GM18526 (cell line): ENCODE results near the gene HERPUD2.

Experiments used
- POLR2A ChIP-seq: IDR thresholded peaks from 3 replicates; pipeline ENCODE4 v1.6.1; 2011; ENCODE audit not compliant: insufficient read length; ENCODE audit errors: extremely low read depth

The HERPUD2 gene

DNA sequence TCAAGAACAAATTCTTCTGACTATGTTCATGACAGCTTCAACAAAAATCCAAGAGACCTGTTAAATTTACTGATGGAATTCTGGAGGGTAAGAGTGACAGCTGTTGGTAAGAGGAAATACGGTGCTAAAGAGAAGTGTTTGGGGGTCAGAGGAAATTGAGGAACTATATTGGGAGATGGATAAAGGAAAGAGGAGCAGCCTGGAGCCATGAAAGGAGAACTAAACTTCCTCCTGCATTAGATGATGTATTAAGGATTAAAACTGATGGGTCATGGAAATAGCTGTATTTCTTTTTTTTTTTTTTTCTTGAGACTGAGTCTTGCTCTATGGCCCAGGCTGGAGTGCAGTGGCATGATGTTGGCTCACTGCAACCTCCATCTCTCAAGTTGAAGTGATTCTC, 95.3 kb downstream of the HERPUD2 start:
- no peak for TF ChIP-seq POLR2A

DNA sequence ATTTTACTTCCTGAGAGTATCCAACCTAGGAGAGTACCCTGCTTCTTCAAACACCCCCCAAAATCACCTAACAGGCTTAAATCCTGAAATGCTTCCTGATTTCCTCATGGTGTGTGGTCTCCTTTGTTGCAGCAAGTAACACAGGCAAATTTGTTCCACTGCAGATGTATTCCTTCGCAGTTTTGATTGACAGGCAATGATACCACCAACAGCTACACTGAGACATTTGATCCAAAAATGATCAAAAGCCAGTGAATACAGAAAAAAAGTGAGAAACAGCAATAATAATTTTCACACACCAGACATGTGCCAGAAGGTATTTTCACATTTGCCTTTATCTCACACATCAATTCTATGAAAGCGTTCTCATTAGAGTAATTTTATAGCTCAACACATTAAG, 95.9 kb downstream of the HERPUD2 start:
- TF ChIP-seq POLR2A, result no peak

DNA sequence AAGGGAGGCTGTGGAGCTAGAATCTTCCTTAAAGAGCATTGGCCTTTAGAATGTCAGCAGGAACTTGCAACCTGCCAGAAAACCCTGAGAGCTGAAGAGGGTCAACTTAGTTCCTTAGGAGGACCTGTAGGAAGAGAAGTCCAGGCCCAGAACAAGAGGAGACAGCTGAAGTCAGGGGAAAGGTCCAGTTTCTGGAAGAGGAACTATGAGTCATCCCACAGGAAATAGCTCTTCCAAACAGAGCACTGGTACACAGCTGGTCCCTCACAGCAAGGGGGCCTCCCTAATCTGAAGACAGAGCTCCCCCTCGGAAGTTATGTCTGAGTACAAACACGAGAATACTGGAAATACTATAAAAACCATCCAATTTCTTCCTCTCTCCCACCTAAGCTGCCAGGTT, 98.9 kb downstream of the HERPUD2 start:
- TF ChIP-seq POLR2A, result no peak

DNA sequence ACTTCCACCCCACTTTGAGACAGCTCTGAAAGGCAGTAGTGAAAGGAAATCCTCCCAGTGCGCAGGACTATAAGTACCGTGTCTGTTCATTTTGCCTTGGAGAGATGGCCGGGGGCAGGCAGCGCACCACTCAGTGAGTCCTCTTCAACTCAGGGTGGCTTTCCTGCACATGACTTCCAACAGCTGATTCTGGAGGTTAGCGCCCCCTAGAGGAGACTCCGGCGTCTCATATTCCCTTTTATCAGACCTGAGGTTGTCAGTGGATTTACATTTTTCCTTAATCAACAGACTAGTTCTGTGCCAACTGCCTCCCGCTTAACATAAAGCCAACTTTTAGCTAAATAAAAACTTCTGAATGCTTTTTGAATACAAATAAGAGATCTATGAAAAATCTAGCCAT, 101.0 kb downstream of the HERPUD2 start:
- no peak for TF ChIP-seq POLR2A

DNA sequence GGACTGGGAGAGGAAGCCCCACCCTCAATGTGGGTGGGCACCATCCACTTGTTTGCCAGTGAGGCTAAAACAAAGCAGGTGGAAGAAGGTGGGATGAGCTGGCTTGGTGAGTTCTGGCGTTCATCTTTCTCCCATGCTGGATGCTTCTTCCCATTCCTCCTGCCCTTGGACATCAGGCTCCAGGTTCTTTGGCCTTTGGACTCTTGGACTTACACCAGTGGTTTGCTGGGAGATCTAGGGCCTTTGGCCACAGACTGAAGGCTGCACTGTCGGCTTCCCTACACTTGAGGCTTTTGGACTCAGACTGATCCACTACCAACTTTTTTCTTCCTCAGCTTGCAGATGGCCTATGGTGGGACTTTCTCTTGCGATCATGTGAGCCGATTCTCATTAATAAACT, 106.3 kb downstream of the HERPUD2 start:
- no peak for TF ChIP-seq POLR2A

DNA sequence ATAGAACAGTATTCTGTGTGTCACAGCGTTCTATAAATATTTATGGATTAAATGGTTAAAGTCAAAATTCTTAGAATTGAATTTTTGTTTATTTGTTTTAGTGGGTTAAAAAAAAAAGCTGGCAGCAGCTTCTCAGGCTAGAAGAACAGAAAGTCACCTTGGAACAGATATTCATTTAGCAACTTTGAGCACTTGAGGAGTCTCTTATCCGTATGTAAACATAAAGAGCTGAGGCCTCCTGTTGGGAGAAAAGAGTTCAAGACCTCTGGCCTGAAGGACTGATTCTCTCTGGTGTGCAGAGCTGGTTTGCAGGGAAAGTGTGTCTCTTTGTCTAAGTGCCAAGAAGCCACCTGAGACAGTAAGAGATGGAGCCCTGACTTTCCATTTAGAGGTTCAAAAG, 109.9 kb downstream of the HERPUD2 start:
- TF ChIP-seq POLR2A, result no peak
